ENCODE measurements around the gene PAX6.

Gene PAX6

DNA sequence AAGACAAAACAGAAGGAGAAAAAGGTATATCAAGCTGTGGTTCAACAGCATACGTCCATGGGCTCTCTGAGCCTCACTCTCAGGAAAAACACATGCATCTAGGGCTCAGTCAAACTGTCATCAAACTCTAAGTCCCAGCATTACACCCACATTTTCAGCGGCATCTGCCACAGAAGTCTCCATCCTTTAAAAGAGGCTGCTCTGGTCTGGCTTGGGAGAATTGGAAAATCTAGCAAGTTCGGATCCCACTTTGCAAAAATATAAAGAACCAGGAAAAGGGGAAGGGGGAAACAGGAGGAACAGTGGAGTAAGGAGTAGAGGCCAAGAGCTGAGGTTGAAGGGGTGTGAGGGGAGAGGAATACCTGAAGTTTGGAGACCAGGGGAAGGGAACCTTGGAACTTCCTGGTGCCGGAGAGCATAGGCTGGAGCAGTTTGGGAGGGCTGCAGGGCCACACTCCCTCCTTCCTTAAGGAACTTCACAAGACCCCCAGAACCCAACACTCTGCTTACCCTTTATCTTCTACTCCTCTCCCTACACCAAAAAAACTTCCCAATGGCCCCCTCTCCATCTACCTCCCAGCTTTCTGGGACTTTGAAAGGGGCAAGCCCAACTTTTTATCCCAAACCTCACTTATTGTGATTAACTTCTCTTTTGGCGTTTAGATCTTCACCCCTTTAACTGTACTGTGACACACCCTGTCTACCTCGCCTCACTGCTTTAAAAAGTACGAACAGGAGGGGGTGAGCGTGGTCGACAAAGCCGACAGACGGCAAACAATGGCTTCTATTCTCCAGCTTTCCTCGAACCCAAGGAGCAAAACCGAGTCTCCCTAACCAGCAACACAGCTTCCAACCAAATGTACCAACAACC, 4.0 kb downstream of the PAX6 start:
- Mint-ChIP-seq H3K9me3 (ENCODE audit: low read depth) (no peaks in the 10 kb centered on the region), H3K27me3 (peaks cover 66% of the 10 kb centered on the region), H3K4me1 (ENCODE audit: low read depth) (peaks cover 56% of the 10 kb centered on the region), H3K27ac (no peak overlapping the region), H3K36me3 (no peaks in the 10 kb centered on the region), H3K4me3 (peak overlapping the region; percentile 18)

- no peaks in the 10 kb centered on the region for H3K9me3 Mint-ChIP-seq (ENCODE audit: low read depth)
- H3K36me3 Mint-ChIP-seq: no peaks in the 10 kb centered on the region
- peaks cover 51% of the 10 kb centered on the region for H3K4me1 Mint-ChIP-seq (ENCODE audit: low read depth)
- peaks cover 67% of the 10 kb centered on the region for H3K27me3 Mint-ChIP-seq
- peak overlapping the region; percentile 18 for H3K4me3 Mint-ChIP-seq
- no peak overlapping the region for H3K27ac Mint-ChIP-seq
Measured at GRCh38 chr11:31806186-31806927, 4.8 kb downstream of the PAX6 start.

DNA sequence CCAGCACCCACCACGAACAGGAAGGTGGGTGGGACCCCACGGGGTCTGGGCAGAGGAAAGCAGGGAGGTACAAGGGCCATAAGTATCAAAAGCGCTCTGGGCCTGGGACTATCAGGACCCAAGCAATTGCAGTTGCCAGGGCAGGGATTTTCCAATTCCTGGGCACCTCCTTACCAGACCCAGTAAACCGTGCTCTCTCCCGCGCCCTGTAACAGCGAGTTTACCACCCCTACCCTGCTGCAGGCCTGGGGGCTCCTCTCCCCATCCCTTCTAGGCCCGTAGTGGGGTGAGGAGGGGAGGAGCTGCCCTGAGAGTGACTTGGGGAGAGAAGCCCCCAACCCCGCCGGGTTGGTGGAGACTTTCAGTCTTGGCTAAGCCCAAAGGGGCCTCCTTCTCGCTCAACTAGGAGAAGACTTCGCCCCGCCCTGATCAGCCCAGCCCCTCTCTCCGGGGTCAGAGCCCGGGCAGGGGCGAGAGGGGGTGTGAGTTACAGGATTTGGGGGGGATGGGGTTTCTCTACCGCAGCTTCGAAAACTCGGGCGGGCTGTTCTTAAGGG, 5.4 kb downstream of the PAX6 start:
- Mint-ChIP-seq H3K27me3 (peaks cover 67% of the 10 kb centered on the region), H3K4me3 (no peak overlapping the region), H3K4me1 (ENCODE audit: low read depth) (peaks cover 49% of the 10 kb centered on the region), H3K9me3 (ENCODE audit: low read depth) (no peaks in the 10 kb centered on the region), H3K36me3 (peaks cover under 1% of the 10 kb centered on the region), H3K27ac (no peak overlapping the region)

DNA sequence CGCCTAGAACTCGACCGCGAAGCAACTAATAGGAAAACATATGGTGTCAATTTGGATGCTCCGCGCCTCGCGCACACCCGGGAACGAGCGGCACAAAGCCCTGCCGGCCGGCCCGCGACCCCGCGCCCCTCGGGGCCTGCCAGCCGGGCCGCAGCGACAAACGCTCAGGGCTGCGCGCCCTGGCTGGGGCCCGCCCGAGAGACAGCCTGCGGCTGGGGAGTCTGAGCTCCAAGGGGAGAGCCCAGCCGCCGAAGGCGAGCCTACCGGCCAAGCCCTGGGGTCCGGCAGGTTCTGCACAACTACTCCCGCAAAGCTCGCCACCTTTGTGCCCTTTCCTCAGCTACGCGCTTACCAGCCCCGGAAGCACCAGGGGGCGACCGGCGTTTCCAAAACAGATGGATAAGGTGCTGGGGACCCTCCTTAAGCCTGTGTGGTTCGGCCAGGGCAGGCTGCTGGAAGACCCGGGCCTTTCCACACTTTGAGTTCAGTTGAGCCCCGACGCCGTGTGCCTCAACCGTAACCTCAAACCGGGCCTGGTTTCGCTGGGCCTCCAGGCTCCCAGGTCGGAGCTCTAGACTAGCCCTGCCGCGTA, 6.0 kb downstream of the PAX6 start:
- Mint-ChIP-seq H3K9me3 (ENCODE audit: low read depth) (no peaks in the 10 kb centered on the region), H3K27me3 (peaks cover 72% of the 10 kb centered on the region), H3K4me3 (peak overlapping the region; percentile 81), H3K4me1 (ENCODE audit: low read depth) (peaks cover 53% of the 10 kb centered on the region), H3K27ac (no peak overlapping the region), H3K36me3 (peaks cover 5% of the 10 kb centered on the region)

GRCh38 chr11:31804312-31805036, 6.6 kb downstream of the PAX6 start:
- no peak overlapping the region for H3K27ac Mint-ChIP-seq

DNA sequence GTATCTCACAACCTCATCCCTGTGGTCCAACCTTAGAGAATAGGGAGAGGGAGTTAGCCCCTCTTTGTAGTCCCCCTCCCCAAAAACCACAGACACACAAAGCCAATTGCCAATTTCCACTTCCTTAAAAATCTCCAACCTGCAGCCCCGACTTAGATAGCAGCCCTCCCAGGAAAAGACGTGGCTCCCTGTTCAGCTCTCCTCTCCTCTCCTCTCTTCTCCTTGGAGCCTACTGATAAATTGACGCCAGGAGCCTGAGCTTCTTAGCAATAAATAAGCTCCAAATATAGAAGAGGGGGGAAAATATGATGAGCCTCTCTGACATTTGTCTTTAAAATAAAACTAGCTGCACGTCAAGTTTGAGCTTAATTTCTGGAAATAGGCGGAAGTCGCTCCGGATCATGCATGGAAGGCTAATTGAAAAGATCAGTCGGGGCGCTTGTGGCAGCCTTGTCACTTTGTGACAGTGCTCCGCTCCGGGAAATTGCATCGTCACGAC, 7.3 kb downstream of the PAX6 start:
- Mint-ChIP-seq H3K4me3 (peak overlapping the region; percentile 81), H3K4me1 (ENCODE audit: low read depth) (peaks cover 50% of the 10 kb centered on the region), H3K9me3 (ENCODE audit: low read depth) (no peaks in the 10 kb centered on the region), H3K27ac (no peak overlapping the region), H3K27me3 (peaks cover 71% of the 10 kb centered on the region), H3K36me3 (peaks cover 7% of the 10 kb centered on the region)

More at GRCh38 chr11:31804312-31805036, 6.6 kb downstream of the PAX6 start:
- Mint-ChIP-seq H3K36me3 (peaks cover 7% of the 10 kb centered on the region), H3K4me3 (peak overlapping the region; percentile 81), H3K27me3 (peaks cover 73% of the 10 kb centered on the region), H3K9me3 (ENCODE audit: low read depth) (no peaks in the 10 kb centered on the region), H3K4me1 (ENCODE audit: low read depth) (peaks cover 54% of the 10 kb centered on the region)

- H3K27ac Mint-ChIP-seq: peak overlapping the region; percentile 31
- H3K4me3 Mint-ChIP-seq: peak overlapping the region; percentile 81
- H3K9me3 Mint-ChIP-seq (ENCODE audit: low read depth): no peaks in the 10 kb centered on the region
- H3K4me1 Mint-ChIP-seq (ENCODE audit: low read depth): peaks cover 48% of the 10 kb centered on the region
- peaks cover 65% of the 10 kb centered on the region for H3K27me3 Mint-ChIP-seq
- H3K36me3 Mint-ChIP-seq: peaks cover 7% of the 10 kb centered on the region
Measured at GRCh38 chr11:31802990-31803812, 7.9 kb downstream of the PAX6 start.

GRCh38 chr11:31802609-31802989, 8.5 kb downstream of the PAX6 start:
- peaks cover 7% of the 10 kb centered on the region for H3K36me3 Mint-ChIP-seq
- H3K4me3 Mint-ChIP-seq: no peak overlapping the region
- H3K27me3 Mint-ChIP-seq: peaks cover 64% of the 10 kb centered on the region
- no peaks in the 10 kb centered on the region for H3K9me3 Mint-ChIP-seq (ENCODE audit: low read depth)
- no peak overlapping the region for H3K27ac Mint-ChIP-seq
- H3K4me1 Mint-ChIP-seq (ENCODE audit: low read depth): peaks cover 51% of the 10 kb centered on the region

DNA sequence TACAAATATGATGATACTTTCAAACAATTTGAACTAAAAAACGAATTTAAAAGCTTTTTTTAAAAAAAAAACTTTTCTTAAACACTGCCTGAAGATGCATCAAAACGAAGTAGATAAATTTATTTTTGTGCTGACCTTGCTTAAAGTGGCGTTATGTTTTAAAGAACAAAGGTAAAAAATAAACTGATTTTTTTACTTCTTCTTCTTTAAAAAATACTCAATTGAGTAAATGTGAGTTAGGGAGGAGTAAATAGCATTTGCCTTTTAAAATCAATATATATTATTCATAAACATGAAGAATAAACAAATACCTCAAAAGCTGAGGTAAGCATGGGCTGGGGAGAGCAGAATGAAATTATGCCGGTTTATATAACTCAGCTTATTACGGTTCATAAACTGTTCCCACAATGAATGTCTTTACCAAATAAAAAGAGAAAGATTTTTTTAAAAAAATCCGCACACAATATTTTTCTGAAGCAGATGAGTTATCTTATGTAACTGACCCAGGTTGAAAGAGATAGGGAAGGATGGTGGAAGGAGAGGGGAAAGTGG, 9.0 kb downstream of the PAX6 start:
- Mint-ChIP-seq H3K4me3 (no peak overlapping the region), H3K27ac (peak overlapping the region; percentile 28), H3K9me3 (ENCODE audit: low read depth) (no peaks in the 10 kb centered on the region), H3K36me3 (peaks cover 7% of the 10 kb centered on the region), H3K4me1 (ENCODE audit: low read depth) (peaks cover 54% of the 10 kb centered on the region), H3K27me3 (peaks cover 63% of the 10 kb centered on the region)

GRCh38 chr11:31801298-31801702, 9.8 kb downstream of the PAX6 start:
- peaks cover 47% of the 10 kb centered on the region for H3K4me1 Mint-ChIP-seq (ENCODE audit: low read depth)
- no peak overlapping the region for H3K4me3 Mint-ChIP-seq
- H3K9me3 Mint-ChIP-seq (ENCODE audit: low read depth): no peaks in the 10 kb centered on the region
- H3K36me3 Mint-ChIP-seq: peaks cover 7% of the 10 kb centered on the region
- peaks cover 61% of the 10 kb centered on the region for H3K27me3 Mint-ChIP-seq
- no peak overlapping the region for H3K27ac Mint-ChIP-seq

GRCh38 chr11:31800398-31801265, 10.5 kb downstream of the PAX6 start:
- H3K9me3 Mint-ChIP-seq (ENCODE audit: low read depth): no peaks in the 10 kb centered on the region
- H3K27ac Mint-ChIP-seq: peak overlapping the region; percentile 55
- H3K36me3 Mint-ChIP-seq: peaks cover 7% of the 10 kb centered on the region
- H3K27me3 Mint-ChIP-seq: peaks cover 65% of the 10 kb centered on the region
- peak overlapping the region; percentile 51 for H3K4me3 Mint-ChIP-seq
- H3K4me1 Mint-ChIP-seq (ENCODE audit: low read depth): peaks cover 46% of the 10 kb centered on the region

- Mint-ChIP-seq H3K27ac (peak overlapping the region; percentile 55), H3K27me3 (peaks cover 64% of the 10 kb centered on the region), H3K4me1 (ENCODE audit: low read depth) (peaks cover 42% of the 10 kb centered on the region), H3K36me3 (peaks cover 7% of the 10 kb centered on the region), H3K4me3 (peak overlapping the region; percentile 51), H3K9me3 (ENCODE audit: low read depth) (no peaks in the 10 kb centered on the region)
Measured at GRCh38 chr11:31799435-31800397, 11.4 kb downstream of the PAX6 start.
